HS-27A (cell line): ENCODE results near the gene ZNF423.

ENCODE experiments used
- DNase-seq: peaks from one replicate; pipeline ENCODE4 v3.0.0-alpha.2; 2012; ENCODE audit warnings: low read depth, missing footprints

ZNF423 gene

GRCh38 chr16:49848530-49848929, 7.4 kb downstream of the ZNF423 start:
- no peak for DNase-seq

DNA sequence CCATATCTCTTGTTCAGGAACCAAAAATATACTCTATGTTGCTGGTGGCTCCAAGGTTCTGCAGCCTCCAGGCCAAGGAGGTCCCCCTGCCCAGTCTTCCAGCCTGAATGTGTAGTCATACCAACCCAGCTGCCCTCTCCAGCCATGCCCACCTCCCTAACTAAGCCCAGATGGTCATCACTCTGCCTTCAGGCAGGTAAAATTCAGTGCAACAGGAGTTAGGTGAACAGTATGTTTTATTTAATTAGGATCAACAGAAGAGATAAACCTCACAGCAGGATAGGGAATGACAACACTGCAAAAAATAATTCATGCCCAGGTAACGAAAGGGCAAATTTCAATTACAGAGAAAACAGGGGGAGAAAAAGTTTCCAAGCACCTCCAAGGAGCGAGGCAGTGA, 9.1 kb downstream of the ZNF423 start:
- DNase-seq: no peak

GRCh38 chr16:49844359-49844758, 11.6 kb downstream of the ZNF423 start:
- no peak for DNase-seq

- no peak for DNase-seq
These were observed 12.2 kb downstream of the ZNF423 start for GRCh38 chr16:49843758-49844157.

GRCh38 chr16:49842972-49843371, 12.9 kb downstream of the ZNF423 start:
- DNase-seq: no peak

DNA sequence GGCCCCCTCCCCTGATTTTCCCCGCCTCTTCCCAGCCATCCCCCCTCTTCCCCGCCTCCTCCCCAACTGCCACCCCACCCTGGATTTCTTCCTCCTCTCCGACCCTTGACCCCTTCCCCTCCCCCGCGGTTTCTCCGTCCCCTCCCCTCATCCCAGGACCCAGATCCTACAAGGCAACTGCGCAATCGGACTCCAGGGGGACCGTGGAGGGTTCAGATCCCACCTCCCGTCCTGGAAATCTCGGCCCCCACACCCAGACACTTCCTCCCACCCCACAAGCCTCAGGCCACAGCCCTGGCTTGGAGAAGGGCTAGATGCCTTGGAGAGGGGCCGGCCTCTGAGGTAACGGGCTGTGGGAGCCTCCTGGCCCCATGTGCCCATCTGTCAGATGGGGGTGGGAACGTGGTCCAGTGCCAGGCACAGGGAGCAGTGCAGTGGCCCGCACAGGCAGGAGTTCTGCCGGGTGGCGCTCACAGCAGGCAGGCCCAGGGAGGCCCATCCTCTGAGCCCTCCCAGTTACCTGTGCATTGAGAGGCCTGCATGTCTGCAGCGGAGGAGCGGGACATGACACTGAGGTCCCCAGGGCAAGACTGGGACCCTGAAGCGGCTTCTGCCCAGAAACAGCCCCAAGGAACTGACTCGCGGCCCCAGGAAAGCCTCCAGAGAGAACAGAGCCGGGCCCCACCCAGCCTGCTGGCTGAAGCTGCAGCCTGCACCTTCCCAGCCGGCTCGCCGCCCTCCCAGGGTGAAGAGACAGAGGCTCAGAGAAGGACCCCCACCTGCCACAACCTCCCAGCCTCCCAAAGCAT, 16.7 kb downstream of the ZNF423 start:
- no peak for DNase-seq

DNA sequence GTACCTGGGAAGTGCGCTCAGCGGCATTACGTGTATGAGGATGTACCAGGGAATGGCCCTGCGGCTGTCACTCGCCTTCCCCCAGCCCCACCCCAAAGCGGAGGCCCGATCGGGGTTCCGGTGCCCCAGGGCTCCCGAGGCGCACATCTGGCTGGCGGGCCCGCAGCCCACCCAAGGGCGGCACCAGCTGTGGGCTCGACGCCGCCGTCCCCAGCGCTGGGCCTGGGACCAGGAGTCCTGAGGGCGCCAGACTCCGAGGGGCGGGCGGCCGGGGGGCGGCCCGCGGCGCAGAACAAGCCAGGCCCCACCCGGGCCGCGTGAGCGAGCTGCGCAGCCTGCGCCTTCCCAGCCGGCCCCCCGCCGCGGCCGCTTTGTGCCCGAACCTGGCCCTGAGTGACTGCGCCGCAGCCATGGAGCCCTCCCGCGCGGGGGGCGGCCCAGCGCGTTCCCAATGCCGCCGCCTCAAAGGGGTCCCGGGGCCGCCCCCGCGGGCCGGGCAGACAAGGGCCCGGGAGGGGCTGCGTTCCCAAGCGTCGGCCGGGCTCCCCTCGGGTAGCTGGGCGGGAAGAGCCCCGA, 17.4 kb downstream of the ZNF423 start:
- no peak for DNase-seq

DNA sequence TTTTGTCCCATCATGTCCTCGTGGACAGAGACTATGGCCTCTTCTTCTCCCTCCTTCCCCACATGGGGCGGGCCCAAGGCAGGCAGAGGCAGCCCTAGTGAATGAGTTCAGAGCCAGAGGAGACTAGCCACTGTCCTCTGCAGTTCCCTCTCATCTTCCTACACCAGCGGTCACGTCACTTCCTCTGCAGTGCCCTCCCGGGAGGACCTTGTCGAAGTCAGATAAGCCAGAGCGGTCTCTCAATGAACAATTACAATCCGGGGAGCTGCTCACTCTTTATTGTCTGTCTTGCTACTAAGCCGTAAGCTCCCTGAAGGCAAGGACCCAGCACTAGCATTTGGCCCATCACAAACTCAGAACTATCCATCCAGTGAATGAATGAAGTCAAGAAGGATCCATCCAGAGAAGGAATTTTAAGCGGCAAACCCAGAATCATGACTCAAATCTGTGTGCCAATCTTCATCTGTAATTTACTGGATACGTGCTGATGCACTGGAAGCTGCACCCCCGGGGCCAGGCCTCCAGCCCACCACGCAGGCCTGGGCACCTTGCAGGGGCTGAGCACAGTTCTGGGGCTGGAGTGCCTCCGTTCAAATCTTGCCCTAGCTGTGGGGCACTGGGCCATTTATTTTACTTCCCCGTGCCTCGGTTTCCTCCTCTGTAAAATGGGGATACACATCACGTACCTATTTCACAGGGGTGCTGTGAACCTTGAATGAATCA, 18.1 kb downstream of the ZNF423 start:
- no peak for DNase-seq

DNA sequence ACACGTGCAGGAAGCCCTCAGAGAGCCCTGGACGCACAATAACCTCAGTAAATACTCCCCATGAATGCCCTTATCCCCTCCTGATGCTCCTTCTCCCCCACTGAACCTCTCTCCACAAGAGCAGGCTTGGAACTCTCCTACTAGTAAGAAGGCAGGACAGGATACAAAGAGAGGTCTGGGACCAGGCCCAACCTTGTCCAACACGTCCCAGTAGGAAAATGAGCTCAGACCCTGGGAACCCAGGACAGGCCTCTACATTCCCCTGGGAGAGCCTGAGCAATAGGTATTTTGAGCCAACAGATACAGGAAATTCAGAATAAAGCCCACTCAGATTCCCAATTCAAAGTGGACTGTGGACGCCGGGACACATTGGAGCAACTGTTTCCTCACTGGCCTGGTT, 19.2 kb downstream of the ZNF423 start:
- DNase-seq: no peak

DNA sequence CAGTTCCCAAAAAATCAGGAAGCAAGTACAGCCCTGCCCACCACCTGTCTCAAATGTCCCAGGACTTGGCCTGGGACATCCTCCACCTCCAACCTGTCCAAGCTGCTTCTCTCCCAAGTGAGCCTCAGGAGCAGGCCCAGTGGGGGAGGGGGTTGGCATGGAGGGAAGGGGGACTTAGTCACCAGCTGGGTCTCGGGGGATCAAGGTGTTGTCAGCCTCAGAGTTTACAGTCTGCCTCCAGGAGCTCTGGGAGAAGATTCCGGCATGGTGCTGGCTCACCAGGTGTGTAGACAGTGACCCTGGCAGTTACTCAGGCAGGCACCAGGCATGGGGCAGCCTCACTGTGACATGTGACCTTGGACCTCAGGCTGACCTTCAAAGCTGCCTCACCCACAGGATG, 19.7 kb downstream of the ZNF423 start:
- no peak for DNase-seq

- DNase-seq: no peak
These were observed 20.6 kb downstream of the ZNF423 start for GRCh38 chr16:49835161-49835777.

GRCh38 chr16:49834531-49835151, 21.3 kb downstream of the ZNF423 start:
- DNase-seq: no peak

DNA sequence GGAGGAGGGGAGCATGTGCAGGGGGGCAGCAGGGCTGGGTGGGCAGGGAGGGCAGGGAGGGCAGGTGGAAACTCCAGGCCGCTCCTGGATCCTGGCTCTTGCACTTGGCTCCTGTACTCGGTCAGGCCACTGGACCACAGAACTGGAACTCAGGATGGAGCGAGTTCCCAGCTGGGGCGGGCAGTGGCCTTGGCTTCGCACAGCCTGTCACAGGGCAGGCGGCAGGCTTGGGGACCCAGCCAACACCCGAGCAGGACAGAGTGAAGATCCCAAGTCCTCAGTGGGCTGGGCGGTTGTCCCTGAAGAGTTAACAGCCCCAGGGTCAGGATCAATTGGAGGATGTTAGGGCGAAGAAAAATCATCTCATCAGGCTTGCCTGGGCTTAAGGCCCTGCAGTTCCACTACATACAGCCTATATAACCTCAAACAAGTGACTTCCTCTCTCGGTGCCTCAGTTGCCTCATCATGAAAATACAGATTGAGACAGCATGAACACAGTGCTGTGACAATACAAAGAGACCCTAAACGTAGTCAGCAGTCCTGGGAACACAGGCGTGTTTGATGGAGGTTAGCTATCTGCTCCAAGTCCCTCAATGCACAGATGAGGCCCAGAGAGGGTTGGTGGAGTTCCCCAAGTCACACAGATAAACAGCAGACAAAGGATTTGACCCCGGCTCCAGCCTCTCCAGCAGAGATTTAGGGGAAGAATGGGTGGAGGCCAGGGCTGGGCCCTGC, 21.9 kb downstream of the ZNF423 start:
- DNase-seq: no peak

DNA sequence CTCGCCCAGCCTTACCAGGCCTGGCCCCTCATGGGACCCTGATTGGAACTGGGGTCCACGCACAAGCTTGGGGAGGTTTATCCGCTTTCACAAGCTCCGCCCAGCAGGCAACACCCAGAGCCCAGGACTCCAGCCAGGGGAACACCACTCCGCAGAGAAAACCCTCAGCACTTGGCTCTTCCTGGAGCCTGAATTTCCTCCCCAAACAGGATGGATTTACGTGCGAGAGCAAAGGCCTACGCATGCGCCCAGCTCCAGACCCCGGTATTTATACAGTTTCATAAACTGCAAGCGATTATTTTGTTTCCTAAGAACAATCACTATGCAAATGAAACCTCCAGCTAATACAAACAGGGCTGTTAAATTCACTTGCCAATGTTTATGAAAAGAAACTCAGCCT, 22.8 kb downstream of the ZNF423 start:
- DNase-seq: no peak

DNA sequence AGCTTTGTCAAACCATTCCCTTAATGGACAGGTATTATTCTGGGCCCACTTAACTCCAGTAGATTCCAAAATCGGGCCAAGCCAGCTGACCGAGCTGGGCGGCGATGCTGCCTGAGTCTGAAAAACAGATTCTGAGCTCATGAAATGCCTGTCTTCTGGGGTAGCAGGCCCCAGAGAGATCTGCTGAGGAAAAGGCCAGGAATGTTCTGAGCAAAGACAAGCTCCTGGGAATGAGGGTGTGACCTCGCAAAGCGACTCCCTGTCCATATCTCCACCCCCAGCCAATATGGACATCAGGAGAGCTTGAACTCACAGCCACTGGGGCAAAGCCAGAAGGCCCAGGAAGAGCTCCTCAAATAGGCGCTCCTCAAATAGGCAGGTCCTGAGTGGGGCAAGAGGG, 23.7 kb downstream of the ZNF423 start:
- DNase-seq: no peak

GRCh38 chr16:49830873-49831272, 25.0 kb downstream of the ZNF423 start:
- no peak for DNase-seq

DNA sequence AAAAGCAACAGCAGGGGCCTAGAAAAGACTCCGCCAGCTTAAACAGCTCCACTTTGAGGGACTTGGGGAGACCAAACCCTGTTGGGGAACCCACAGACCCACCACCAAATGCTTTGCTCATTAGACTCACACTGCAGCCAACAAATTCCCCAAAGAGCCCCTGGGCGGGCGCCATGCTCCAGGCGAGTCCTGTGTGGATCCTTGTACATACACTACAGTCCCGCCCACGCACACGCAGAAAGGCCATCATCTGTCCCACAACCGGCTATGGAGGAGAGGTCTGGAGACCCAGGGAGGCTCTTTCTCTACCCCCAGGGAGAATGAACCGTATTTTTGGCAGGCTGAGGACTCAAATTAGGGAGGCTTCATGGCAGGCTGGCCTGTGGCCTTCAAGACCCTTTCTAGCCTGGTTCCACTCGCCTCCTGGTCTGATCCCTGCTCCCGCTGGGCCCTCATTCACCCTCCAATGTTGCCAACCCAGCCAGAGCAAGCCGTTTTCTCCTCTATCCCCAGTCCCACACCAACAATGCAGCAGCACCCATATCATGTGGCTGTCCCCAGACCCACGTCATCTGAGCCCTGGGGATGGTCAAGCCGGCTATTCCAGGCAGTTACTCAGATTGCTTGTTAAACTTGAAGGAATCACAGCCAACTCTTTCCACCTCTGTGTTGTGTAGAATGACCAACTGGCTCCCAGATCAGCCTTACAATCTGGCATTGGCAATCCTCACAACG, 27.2 kb downstream of the ZNF423 start:
- DNase-seq: no peak

DNA sequence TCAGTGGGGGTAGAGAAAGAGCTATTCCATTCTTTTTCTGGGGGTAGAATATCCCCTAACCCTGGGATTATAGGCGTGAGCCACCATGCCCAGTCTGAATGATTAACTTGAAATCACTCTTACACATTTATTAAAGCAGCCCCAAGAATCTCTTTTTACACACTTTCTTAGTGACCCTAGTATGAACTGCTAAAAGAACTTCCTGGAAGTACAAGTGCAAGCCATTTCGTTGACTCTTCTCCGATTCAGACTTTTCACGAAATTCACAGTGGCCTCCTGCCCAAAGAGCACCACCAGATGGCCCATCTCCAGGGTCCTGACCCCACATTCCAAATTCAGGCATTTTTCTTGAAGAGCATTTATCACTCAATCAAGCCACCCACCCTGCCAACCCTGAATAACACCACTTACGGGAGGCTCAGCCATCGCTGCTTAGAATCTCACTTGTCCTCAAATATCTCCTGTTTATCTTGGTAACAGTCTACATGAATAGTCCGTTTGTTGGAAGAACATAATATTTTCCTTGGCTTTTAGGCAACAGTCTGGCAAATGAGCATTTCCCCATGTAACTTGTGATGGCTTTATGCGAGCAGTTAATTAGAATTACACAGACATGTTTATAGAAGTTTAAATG, 28.0 kb downstream of the ZNF423 start:
- no peak for DNase-seq

DNA sequence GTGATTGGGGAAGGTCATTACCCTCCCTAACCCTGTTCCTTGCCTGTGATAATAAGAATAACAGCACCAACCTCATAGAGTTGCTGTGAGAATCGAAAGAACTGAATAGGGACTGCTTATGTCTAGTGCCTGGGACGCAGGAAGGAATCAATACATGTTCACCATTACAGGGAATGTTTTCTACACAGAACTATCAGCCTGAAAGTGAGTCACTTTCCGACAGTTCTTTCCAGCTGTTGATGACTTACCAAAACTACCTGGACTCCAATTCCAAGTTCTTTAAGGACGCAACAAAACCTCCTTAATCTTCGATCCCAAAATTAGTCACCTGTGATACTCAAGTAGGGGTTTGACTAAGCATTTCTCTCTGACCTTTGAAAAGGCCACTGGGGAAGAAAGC, 29.4 kb downstream of the ZNF423 start:
- no peak for DNase-seq

GRCh38 chr16:49825041-49825440, 30.9 kb downstream of the ZNF423 start:
- no peak for DNase-seq
